Measurements from ENCODE around the gene FNBP1.
"Not testable (repeated sequence)": the region's sequence is repeated elsewhere in the genome, so short reads cannot be mapped to it uniquely, and the experiment has no call there.

DNA sequence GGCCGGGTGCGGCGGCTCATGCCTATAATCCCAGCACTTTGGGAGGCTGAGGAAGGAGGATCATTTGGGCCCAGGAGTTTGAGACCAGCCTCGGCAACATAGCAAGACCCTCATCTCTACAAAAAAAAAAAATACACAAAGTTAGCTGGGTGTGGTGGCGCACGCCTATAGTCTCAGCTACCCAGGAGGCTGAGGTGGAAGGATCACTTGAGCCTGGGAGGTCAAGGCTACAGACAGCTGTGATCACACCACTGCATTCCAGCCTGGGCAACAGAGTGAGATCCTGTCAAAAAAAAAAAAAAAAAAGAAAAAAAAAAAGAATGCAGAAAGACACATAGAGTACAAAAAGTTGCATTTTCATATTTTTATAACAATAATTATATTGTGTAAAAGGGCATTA lies 36.0 kb downstream of the FNBP1 start:
- not testable (repeated sequence) for TF ChIP-seq EZH2 (IDR thresholded peaks at IDR 0.05); POLR2AphosphoS5 (IDR thresholded peaks at IDR 0.05; ENCODE audit: borderline replicate concordance, low read depth, low read length)

All from SK-N-MC (cell line).